ENCODE measurements around the gene ENPEP.

Gene ENPEP

DNA sequence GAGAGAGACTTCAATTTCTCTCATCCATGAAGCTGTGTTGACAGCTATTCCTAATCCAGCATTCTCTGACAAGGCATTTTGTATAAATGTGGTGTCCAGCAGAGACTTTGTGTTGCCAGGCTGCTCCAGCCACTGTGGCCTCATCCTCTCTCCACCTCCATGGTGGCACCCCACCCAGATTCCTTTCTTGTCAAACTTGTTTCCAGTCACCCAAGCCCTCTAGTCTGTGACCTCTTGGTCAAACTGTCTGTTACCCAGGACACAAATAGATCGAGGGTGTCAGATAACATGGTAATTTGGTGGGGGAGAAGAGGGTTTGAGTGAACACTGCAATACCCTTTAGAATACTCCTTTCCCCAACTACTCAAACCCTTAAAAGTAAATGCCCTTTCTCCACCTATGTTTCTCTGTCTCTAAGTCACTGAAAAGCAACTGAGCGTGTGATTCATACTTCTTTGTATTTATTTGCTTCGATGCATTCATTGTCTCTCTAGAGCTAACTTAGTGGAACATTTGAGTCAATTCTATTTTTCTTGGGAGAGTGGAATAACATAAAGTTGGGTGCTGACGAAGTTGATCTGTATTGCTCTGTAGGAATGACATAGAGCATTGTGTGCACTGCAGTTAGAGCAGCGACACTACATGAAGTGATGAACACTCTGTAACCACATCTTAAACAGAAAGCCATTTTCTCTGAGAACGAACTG, 133.2 kb downstream of the ENPEP start:
- H3K4me3 ChIP-seq (ENCODE audit: low read depth, low read length), result no peak overlapping the region
- TF ChIP-seq, protein P1, sequence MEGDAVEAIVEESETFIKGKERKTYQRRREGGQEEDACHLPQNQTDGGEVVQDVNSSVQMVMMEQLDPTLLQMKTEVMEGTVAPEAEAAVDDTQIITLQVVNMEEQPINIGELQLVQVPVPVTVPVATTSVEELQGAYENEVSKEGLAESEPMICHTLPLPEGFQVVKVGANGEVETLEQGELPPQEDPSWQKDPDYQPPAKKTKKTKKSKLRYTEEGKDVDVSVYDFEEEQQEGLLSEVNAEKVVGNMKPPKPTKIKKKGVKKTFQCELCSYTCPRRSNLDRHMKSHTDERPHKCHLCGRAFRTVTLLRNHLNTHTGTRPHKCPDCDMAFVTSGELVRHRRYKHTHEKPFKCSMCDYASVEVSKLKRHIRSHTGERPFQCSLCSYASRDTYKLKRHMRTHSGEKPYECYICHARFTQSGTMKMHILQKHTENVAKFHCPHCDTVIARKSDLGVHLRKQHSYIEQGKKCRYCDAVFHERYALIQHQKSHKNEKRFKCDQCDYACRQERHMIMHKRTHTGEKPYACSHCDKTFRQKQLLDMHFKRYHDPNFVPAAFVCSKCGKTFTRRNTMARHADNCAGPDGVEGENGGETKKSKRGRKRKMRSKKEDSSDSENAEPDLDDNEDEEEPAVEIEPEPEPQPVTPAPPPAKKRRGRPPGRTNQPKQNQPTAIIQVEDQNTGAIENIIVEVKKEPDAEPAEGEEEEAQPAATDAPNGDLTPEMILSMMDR (IDR thresholded peaks at IDR 0.05; ENCODE audit: low read depth, low read length), result no peak

DNA sequence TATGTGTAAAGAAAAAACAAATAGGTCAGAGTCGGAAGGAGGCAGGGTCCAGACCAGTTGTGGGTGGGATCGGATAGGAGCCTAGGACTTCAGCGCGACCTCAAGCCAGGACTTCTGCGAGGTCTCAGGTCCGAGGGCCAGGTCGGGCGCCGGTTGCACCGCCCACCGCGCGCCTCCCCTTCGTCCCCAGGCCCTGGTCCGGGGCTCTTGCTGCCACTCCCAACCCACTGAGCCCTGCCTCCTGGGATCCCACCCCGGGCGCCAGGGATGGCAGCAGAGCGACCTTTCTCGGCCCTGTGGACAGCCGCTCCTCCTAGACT, 134.6 kb downstream of the ENPEP start:
- TF ChIP-seq, protein P1 (IDR thresholded peaks at IDR 0.05; ENCODE audit: low read depth, low read length), result no peak
- no peak overlapping the region for H3K4me3 ChIP-seq (ENCODE audit: low read depth, low read length)

DNA sequence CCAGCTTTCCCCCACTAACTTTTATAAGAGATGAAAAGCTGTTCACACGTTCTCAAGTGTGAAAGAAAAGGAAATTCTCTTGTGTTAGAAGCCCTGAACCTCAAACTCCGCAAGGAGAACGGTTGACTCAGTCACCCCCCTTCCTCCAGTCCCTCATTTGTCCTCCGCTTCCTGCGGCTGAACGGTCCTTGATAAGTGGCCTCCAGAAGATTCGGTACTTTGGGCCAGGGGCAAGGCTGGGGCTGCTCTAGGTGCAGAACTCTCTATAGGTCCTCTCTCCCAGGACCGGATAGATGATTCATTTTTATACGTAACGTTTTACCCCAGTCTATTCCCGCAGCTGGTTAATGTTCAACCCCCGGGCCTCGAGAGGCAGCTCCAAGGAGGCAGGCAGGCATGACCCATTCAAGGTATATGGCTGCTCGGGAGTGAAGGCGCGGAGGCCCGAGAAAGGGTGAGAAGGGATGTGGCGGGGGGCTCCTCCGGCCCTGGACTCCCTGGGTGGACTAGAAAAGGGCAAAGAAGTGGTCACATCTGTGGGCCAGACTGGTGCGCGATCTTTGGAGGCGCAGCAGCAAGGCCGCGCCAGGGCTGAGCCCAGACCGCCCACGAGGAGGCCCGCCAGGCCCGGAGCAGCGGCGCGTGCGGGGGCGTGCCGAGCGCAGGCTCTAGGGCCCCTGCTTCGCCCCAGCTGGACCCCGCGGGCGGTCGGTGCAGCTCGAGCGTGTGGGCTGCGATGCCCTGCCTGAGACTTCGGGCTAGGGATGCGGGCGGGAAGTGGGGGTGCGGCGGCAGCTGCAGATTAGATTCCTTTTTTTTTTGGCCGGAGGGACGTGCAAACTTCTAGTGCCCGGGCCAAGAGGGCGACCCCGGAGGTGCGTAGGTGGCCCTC, 135.2 kb downstream of the ENPEP start:
- TF ChIP-seq, protein P1 (IDR thresholded peaks at IDR 0.05; ENCODE audit: low read depth, low read length), result no peak
- no peak overlapping the region for H3K4me3 ChIP-seq (ENCODE audit: low read depth, low read length)

DNA sequence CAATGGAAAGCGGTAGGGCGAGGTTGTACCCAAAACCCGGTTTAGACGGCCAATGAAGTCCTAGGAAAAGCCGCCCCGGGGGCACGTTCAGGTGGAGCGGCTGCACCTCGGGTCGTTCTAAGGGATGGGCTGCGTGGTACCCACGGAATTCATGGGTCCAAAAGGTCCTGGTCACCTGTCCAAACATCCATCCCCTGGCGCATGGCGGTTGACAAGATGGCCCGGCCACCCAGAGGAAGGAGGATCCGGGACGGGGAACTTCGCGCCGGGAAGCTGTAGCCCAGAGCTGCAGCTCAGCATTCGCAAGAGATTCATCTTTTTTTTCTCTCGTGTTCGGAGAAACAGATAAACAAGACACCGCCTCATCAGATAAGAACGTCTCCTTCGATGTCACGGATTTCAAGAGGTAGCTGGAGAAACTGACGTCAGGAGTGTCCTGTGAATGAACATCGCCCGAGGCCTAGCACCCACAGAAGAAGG, 136.1 kb downstream of the ENPEP start:
- no peak overlapping the region for H3K4me3 ChIP-seq (ENCODE audit: low read depth, low read length)
- TF ChIP-seq, protein P1 (IDR thresholded peaks at IDR 0.05; ENCODE audit: low read depth, low read length), result no peak

DNA sequence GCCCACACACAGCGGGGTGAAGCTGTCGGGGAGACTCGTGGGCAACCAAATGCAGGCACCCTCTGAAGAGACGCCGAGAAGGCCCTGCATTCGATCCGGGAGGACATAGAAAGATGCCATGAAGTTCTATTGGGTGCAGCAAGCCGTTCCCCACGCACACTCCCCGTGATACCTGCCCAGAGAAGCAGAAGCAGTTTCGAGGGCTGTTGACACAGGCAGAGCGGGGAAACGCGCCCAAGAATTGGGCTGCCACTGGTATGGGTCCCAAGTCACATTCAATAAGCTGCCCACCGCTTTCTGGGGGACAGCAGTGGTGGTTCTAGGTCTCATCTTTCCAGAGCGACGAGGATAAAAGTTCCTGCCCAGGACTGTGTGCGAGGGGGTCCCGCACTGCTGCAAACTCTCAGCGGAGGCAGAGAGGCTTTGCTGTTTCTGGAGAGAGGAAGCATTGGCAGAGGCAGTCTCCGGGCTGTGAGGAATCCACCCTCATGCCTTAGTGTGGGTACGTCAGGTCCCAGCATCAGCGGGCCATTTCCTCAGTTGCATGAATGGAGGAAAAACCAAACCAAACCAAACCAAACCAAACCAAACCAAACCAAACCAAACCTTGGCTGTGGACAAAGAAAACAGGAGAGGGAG, 136.8 kb downstream of the ENPEP start:
- H3K4me3 ChIP-seq (ENCODE audit: low read depth, low read length), result no peak overlapping the region
- TF ChIP-seq, protein P1 (IDR thresholded peaks at IDR 0.05; ENCODE audit: low read depth, low read length), result no peak

DNA sequence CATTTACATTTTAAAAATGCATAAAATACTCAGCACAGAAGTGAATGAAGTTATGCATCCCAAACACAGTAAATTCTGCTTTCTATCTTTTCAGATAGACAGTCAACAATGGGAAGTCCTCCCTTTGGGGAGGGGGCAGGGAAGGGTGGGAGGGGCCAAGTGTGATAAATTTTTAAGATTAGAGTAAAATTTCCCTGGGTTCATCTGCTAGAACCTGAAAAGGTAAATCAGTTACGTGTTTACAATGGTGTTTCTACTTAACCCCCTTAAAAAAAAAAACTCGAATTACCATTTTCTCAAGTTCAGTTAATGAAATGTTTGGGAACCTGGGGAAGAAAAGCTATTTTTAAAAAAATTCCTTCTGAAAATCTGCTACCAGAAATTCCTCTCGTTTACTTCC, 137.8 kb downstream of the ENPEP start:
- H3K4me3 ChIP-seq (ENCODE audit: low read depth, low read length), result no peak overlapping the region
- TF ChIP-seq, protein P1 (IDR thresholded peaks at IDR 0.05; ENCODE audit: low read depth, low read length), result no peak
